Measurements from ENCODE around the gene STAT1.

The STAT1 gene

DNA sequence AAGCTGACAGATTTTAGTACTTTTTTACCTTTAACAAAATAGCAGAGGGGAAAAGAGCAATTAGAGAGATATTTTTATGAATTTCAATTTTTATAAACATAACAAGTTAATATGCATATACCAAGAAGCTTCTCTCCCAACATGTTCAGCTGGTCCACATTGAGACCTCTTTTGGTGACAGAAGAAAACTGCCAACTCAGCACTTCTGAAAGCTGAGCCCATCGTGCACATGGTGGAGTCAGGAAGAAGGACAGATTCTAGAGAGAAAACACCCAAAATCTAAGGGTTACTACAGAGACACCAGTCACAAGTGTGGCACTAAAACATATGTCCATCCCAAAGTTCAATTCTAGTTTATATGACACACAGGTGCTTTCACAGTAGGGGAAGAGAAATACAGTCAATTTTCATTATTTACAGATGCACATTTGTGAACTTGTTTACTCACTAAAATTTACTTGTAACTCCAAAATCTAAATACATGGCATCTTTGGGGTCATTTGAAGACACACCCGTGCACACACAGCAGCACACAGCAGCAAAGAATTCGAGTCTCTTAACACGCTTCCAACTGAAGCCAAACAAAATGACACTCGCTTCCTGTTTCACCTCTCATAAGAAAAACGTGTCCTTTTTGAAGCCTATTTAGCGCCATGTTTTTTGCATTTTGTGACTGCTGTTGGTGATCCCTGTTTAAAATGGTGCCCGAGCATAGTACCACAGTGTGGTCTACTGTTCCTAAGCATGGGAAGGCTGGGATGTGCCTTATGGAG lies 31.5 kb downstream of the STAT1 start:
- ChIA-PET CTCF (interaction anchor here (0.6 to 1.5 kb wide), 3 partner anchors 9 to 132 kb away, joined by 4 to 7 read pairs (median 4); no protein-coding TSS in a partner anchor), POLR2A (interaction anchor here (0.5 kb wide), 1 partner anchor 755 kb away, joined by 3 read pairs; no protein-coding TSS in a partner anchor)
- Histone ChIP-seq H3K9me3 (ENCODE audit: control insufficient read depth, insufficient read depth, low read depth, low read length) (no peaks in the 10 kb centered on the region), H3K4me3 (ENCODE audit: low read depth, low read length) (no peak overlapping the region), H3K27ac (ENCODE audit: extremely low read depth, low read depth, low read length) (no peak overlapping the region), H3K4me1 (ENCODE audit: control insufficient read depth, insufficient read depth, low read length) (peaks cover 13% of the 10 kb centered on the region), H3K36me3 (ENCODE audit: control insufficient read depth in 2 of 2, insufficient read depth in 1 of 2, low read length in 2 of 2) (peaks cover 15 to 76% of the 10 kb centered on the region in 2 experiments; a peak in 2 of 3 replicates)
- TF ChIP-seq ZNF174 (tag by site-specific recombination; IDR thresholded peaks at IDR 0.05) (no peak), ZNF324 (tag by site-specific recombination; IDR thresholded peaks at IDR 0.05) (no peak), ZNF404 (tag by site-specific recombination; IDR thresholded peaks at IDR 0.05) (no peak), ZNF791 (tag by site-specific recombination; IDR thresholded peaks at IDR 0.05) (no peak), ZNF223 (tag by site-specific recombination; IDR thresholded peaks at IDR 0.05) (no peak), ZNF16 (tag by site-specific recombination; IDR thresholded peaks at IDR 0.05; ENCODE audit: low read depth) (no peak), ZNF501 (tag by site-specific recombination; IDR thresholded peaks at IDR 0.05) (no peak), SALL2 (tag by site-specific recombination; IDR thresholded peaks at IDR 0.05; ENCODE audit: borderline replicate concordance) (no peak), SP2 (tag by site-specific recombination; IDR thresholded peaks at IDR 0.05) (no peak), OSR2 (tag by site-specific recombination; IDR thresholded peaks at IDR 0.05) (no peak)
- TF ChIP-seq, protein P1, sequence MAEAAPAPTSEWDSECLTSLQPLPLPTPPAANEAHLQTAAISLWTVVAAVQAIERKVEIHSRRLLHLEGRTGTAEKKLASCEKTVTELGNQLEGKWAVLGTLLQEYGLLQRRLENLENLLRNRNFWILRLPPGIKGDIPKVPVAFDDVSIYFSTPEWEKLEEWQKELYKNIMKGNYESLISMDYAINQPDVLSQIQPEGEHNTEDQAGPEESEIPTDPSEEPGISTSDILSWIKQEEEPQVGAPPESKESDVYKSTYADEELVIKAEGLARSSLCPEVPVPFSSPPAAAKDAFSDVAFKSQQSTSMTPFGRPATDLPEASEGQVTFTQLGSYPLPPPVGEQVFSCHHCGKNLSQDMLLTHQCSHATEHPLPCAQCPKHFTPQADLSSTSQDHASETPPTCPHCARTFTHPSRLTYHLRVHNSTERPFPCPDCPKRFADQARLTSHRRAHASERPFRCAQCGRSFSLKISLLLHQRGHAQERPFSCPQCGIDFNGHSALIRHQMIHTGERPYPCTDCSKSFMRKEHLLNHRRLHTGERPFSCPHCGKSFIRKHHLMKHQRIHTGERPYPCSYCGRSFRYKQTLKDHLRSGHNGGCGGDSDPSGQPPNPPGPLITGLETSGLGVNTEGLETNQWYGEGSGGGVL (tag by site-specific recombination; IDR thresholded peaks at IDR 0.05), result no peak
- TF ChIP-seq, protein P2, sequence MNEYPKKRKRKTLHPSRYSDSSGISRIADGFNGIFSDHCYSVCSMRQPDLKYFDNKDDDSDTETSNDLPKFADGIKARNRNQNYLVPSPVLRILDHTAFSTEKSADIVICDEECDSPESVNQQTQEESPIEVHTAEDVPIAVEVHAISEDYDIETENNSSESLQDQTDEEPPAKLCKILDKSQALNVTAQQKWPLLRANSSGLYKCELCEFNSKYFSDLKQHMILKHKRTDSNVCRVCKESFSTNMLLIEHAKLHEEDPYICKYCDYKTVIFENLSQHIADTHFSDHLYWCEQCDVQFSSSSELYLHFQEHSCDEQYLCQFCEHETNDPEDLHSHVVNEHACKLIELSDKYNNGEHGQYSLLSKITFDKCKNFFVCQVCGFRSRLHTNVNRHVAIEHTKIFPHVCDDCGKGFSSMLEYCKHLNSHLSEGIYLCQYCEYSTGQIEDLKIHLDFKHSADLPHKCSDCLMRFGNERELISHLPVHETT (tag by site-specific recombination; IDR thresholded peaks at IDR 0.05), result no peak
- TF ChIP-seq, protein P3, sequence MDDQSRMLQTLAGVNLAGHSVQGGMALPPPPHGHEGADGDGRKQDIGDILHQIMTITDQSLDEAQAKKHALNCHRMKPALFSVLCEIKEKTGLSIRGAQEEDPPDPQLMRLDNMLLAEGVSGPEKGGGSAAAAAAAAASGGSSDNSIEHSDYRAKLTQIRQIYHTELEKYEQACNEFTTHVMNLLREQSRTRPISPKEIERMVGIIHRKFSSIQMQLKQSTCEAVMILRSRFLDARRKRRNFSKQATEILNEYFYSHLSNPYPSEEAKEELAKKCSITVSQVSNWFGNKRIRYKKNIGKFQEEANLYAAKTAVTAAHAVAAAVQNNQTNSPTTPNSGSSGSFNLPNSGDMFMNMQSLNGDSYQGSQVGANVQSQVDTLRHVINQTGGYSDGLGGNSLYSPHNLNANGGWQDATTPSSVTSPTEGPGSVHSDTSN (CRISPR knock-in tag; IDR thresholded peaks at IDR 0.05), result no peak
- TF ChIP-seq, protein P4, sequence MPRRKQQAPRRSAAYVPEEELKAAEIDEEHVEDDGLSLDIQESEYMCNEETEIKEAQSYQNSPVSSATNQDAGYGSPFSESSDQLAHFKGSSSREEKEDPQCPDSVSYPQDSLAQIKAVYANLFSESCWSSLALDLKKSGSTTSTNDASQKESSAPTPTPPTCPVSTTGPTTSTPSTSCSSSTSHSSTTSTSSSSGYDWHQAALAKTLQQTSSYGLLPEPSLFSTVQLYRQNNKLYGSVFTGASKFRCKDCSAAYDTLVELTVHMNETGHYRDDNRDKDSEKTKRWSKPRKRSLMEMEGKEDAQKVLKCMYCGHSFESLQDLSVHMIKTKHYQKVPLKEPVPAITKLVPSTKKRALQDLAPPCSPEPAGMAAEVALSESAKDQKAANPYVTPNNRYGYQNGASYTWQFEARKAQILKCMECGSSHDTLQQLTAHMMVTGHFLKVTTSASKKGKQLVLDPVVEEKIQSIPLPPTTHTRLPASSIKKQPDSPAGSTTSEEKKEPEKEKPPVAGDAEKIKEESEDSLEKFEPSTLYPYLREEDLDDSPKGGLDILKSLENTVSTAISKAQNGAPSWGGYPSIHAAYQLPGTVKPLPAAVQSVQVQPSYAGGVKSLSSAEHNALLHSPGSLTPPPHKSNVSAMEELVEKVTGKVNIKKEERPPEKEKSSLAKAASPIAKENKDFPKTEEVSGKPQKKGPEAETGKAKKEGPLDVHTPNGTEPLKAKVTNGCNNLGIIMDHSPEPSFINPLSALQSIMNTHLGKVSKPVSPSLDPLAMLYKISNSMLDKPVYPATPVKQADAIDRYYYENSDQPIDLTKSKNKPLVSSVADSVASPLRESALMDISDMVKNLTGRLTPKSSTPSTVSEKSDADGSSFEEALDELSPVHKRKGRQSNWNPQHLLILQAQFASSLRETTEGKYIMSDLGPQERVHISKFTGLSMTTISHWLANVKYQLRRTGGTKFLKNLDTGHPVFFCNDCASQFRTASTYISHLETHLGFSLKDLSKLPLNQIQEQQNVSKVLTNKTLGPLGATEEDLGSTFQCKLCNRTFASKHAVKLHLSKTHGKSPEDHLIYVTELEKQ (tag by site-specific recombination; IDR thresholded peaks at IDR 0.05; ENCODE audit: borderline replicate concordance), result no peak
- TF ChIP-seq, protein P5, sequence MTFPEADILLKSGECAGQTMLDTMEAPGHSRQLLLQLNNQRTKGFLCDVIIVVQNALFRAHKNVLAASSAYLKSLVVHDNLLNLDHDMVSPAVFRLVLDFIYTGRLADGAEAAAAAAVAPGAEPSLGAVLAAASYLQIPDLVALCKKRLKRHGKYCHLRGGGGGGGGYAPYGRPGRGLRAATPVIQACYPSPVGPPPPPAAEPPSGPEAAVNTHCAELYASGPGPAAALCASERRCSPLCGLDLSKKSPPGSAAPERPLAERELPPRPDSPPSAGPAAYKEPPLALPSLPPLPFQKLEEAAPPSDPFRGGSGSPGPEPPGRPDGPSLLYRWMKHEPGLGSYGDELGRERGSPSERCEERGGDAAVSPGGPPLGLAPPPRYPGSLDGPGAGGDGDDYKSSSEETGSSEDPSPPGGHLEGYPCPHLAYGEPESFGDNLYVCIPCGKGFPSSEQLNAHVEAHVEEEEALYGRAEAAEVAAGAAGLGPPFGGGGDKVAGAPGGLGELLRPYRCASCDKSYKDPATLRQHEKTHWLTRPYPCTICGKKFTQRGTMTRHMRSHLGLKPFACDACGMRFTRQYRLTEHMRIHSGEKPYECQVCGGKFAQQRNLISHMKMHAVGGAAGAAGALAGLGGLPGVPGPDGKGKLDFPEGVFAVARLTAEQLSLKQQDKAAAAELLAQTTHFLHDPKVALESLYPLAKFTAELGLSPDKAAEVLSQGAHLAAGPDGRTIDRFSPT (tag by site-specific recombination; IDR thresholded peaks at IDR 0.05), result no peak

Data from HEK293 (cell line).